K562 (cell line): ENCODE data around the gene ZBTB46. TPM values are rescaled to one million over a fixed set of nuclear protein-coding genes. Genes with fewer than 3 reads are reported as not detected.
A peak's percentile ranks its signal among the peaks of the same experiment; 100 is the strongest.

Experiments used
- ATAC-seq: fragments of 200-7000 bp; cut with Tn5 transposase; 3 replicates; pipeline ENCODE4 v1.9.1; 2020; ENCODE audit warnings: moderate library complexity
- BruUV-seq: library from RNA; stranded (reverse); fragments of 400-500 nt; replicated peaks from 2 replicates; lab custom pipeline; 2021; lab: Mats Ljungman, UMichigan
- CTCF ChIA-PET: fragments of 300-600 bp; formaldehyde crosslinking; extraction: SDS; loops from one replicate; lab custom pipeline; 2021; ENCODE audit warnings: low intra/inter-chr PET ratio; lab: Yijun Ruan, JAX
- POLR2A ChIA-PET: fragments of 300-600, 350-650 bp; sonication (Branson Sonifier 250); formaldehyde crosslinking; extraction: SDS; loops from one replicate; lab custom pipeline; 2021; ENCODE audit warnings: antibody characterized with exemption, inconsistent platforms; lab: Yijun Ruan, JAX
- DNase-seq, 4 experiments: peaks; one replicate each; pipeline versions ENCODE4 v3.0.0 to v3.0.0-alpha.2; 2011 to 2018; ENCODE audit warnings: low spot score in 3 of 4, mixed read lengths in 3 of 4; ENCODE audit errors: extremely low read depth in 1 of 4
- FAIRE-seq: peaks from 2 replicates; lab custom pipeline; 2011; peaks lifted over from hg19 to GRCh38; lab: Jason Lieb, UNC
- H2AFZ ChIP-seq: 2 replicates; pipeline ENCODE4 v1.6.0; 2011; ENCODE audit warnings: low read depth, low read length, control low read depth, inconsistent platforms
- H3K27ac ChIP-seq: fragments of 200-600 bp; 3 replicates; pipeline ENCODE4 v1.8.0; 2011; ENCODE audit warnings: low read depth, mild to moderate bottlenecking, control low read depth, inconsistent platforms, low read length, moderate library complexity, mixed read lengths; ENCODE audit errors: extremely low read depth
- H3K27me3 ChIP-seq, 2 experiments: fragments of 300-600 bp in 1 of 2; 2 replicates in 1 of 2; 3 replicates in 1 of 2; pipeline versions ENCODE4 v1.6.0 to v1.8.0; 2011; ENCODE audit warnings: inconsistent platforms in 2 of 2, low read length in 2 of 2, mild to moderate bottlenecking in 1 of 2, mixed read lengths in 1 of 2, moderate library complexity in 1 of 2; ENCODE audit not compliant: control insufficient read depth in 2 of 2, insufficient read depth in 2 of 2
- H3K36me3 ChIP-seq: fragments of 300-600 bp; 3 replicates; pipeline ENCODE4 v1.8.0; 2011; ENCODE audit warnings: mild to moderate bottlenecking, low read length, inconsistent platforms; ENCODE audit not compliant: control insufficient read depth, insufficient read depth
- H3K4me1 ChIP-seq, 2 experiments: fragments of 200-600 bp in 1 of 2; replicated peaks in 1 of 2; 2 replicates in 1 of 2; 3 replicates in 1 of 2; pipeline versions ENCODE4 v1.5.1 to v1.8.0; 2011; ENCODE audit warnings: inconsistent platforms in 2 of 2, low read length in 2 of 2, mild to moderate bottlenecking in 1 of 2, mixed read lengths in 1 of 2, moderate library complexity in 1 of 2; ENCODE audit not compliant: control insufficient read depth in 2 of 2, insufficient read depth in 2 of 2
- H3K4me2 ChIP-seq: 2 replicates; pipeline ENCODE4 v1.6.1; 2011; ENCODE audit warnings: low read length, control low read depth, inconsistent platforms, mixed read lengths; ENCODE audit not compliant: insufficient read depth
- H3K4me3 ChIP-seq: fragments of 200-600 bp; sonication (generic), shearing (Covaris generic); 2 replicates; pipeline ENCODE4 v1.5.1; 2016; ENCODE audit warnings: control low read depth, inconsistent platforms
- H3K79me2 ChIP-seq: fragments of 200-600 bp; 3 replicates; pipeline ENCODE4 v1.8.0; 2011; ENCODE audit warnings: low read length, inconsistent platforms; ENCODE audit not compliant: control insufficient read depth, insufficient read depth
- H3K9ac ChIP-seq, 2 experiments: 2 replicates each; pipeline versions ENCODE4 v1.6.0 to v1.6.1; 2011; ENCODE audit warnings: low read depth in 2 of 2, low read length in 2 of 2, control low read depth in 1 of 2, inconsistent platforms in 1 of 2, mild to moderate bottlenecking in 1 of 2, mixed read lengths in 1 of 2; ENCODE audit not compliant: insufficient read depth in 1 of 2
- H3K9me1 ChIP-seq: one replicate; pipeline ENCODE4 v1.6.0; 2011; ENCODE audit warnings: inconsistent platforms, mild to moderate bottlenecking, low read length, moderate library complexity; ENCODE audit not compliant: control insufficient read depth, insufficient read depth
- H3K9me3 ChIP-seq: replicated peaks from 2 replicates; pipeline ENCODE4 v1.5.1; 2011; ENCODE audit warnings: low read depth, low read length, inconsistent platforms; ENCODE audit not compliant: control insufficient read depth, insufficient read depth
- H4K20me1 ChIP-seq: replicated peaks from 2 replicates; pipeline ENCODE4 v1.6.1; 2011; ENCODE audit warnings: low read length, inconsistent platforms, mixed read lengths; ENCODE audit not compliant: control insufficient read depth, insufficient read depth
- CCAR2 ChIP-seq: fragments of 200-400 bp; formaldehyde crosslinking; IDR thresholded peaks from 2 replicates; pipeline ENCODE4 v1.6.1; 2017; ENCODE audit warnings: mild to moderate bottlenecking, low read depth, low read length
- GABPB2 ChIP-seq: fragments of 250-450 bp; sonication (Bioruptor Pico); conservative IDR thresholded peaks from 2 replicates; pipeline ENCODE4 v1.5.1; 2021; ENCODE audit warnings: mild to moderate bottlenecking
- NR3C1 ChIP-seq: sonication (generic); formaldehyde crosslinking; IDR thresholded peaks from 2 replicates; pipeline ENCODE4 v1.8.1; 2022; ENCODE audit warnings: missing genetic modification reagents
- NUFIP1 ChIP-seq: fragments of 450-650 bp; IDR thresholded peaks from 2 replicates; pipeline ENCODE4 v1.6.1; 2018; ENCODE audit not compliant: partially characterized antibody
- SMARCA5 ChIP-seq: fragments of 450-650 bp; IDR thresholded peaks from 2 replicates; pipeline ENCODE4 v1.6.1; 2016
- SNAPC5 ChIP-seq: fragments of 250-450 bp; sonication (Bioruptor Pico); IDR thresholded peaks from 2 replicates; pipeline ENCODE4 v1.8.0; 2021; ENCODE audit warnings: moderate library complexity, mild to moderate bottlenecking, inconsistent platforms
- THAP12 ChIP-seq: fragments of 250-450 bp; sonication (Bioruptor Pico); IDR thresholded peaks from 2 replicates; pipeline ENCODE4 v1.9.0; 2021; ENCODE audit warnings: mild to moderate bottlenecking, inconsistent platforms
- VEZF1 ChIP-seq: fragments of 200-800 bp; sonication (Bioruptor generic); IDR thresholded peaks from 2 replicates; pipeline ENCODE4 v1.6.1; 2017; ENCODE audit warnings: missing genetic modification characterization, missing compliant biosample characterization
- ZNF134 ChIP-seq: fragments of 250-450 bp; sonication (Bioruptor Pico); conservative IDR thresholded peaks from 2 replicates; pipeline ENCODE4 v1.4.0; 2020
- WGBS: fragments of 100-300 bp; shearing (Covaris generic); methylation state at CpG from one replicate; pipeline ENCODE4 v1.1.6; 2016; ENCODE audit warnings: low coverage, mixed read lengths; ENCODE audit not compliant: insufficient coverage; ENCODE audit errors: missing lambda C conversion rate; 5-methylcytosine and 5-hydroxymethylcytosine counted together
- in situ Hi-C: fragments of 300-500 bp; cut with MboI; formaldehyde crosslinking; loops from 4 replicates; pipeline ENCODE4 v1.15.0; 2018; ENCODE audit warnings: inconsistent platforms, mixed read lengths
- intact Hi-C: fragments of 100-400 bp; cut with micrococcal nuclease; formaldehyde crosslinking; loops from 2 replicates; pipeline ENCODE4 v1.14.2; 2022
- polyA plus RNA-seq, 8 experiments: library from polyadenylated mRNA; depleted of rRNA in 4 of 8; stranded (reverse) in 5 of 8; unstranded in 3 of 8; fragments of >200 nt; fragmentation: Nextera tagmentation in 2 of 8; fragmentation: Illumina TruSeq in 1 of 8; extraction: Ambion mirVana in 2 of 8; extraction: Trizol in 1 of 8; gene quantifications; 2 replicates each; pipeline versions ENCODE4 v1.2.1 to v1.2.3, GENCODE V29; 2011 to 2014; ENCODE audit warnings: inconsistent platforms in 1 of 8, missing spikeins in 1 of 8
- total RNA-seq, 7 experiments: library from RNA; depleted of rRNA in 6 of 7; stranded (reverse); fragments of >200 nt in 6 of 7; fragmentation: Illumina TruSeq in 2 of 7; extraction: Trizol in 2 of 7; gene quantifications; 2 replicates each; pipeline versions ENCODE4 v1.2.1 to v1.2.3, GENCODE V29; 2011 to 2021; ENCODE audit warnings: low replicate concordance in 1 of 7
- TF ChIP-seq, protein P1 (sequence below): IDR thresholded peaks from 2 replicates; pipeline ENCODE4 v1.6.1; 2011; ENCODE audit not compliant: insufficient read length; ENCODE audit errors: extremely low read depth
- TF ChIP-seq, protein P2 (sequence below): sonication (generic); formaldehyde crosslinking; IDR thresholded peaks from 2 replicates; pipeline ENCODE4 v1.8.0; 2022; ENCODE audit warnings: missing genetic modification reagents, mild to moderate bottlenecking, borderline replicate concordance

ZBTB46 gene
- total and polyA plus RNA-seq, 9 of the 15 experiments (the other 6 are each of a cell fraction or from before 2014, with no cell fraction given): 0.29 to 4.1 (median 1.1) TPM

DNA sequence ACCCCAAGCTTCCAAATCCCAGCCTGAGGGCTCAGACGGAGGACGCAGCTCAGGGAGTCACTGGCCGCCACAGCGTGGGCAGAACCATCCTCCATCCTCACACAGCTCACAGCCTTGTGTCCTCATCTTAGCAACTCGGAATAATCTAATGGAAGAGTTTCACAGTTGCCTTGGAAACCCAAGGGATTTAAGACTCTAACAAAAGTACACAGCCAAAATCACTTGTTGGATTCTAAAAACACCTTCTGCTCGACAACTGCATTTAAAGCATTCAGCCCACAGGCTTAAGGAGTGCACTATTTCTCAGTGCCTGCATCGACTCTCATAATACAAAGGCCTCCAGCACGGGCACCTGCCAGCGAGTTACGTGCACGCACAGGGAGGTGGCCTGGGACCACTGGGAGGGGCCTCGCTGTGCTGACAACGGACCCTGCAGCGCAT is 45.4 kb downstream of the ZBTB46 start (continued):
- TF ChIP-seq, protein P1, sequence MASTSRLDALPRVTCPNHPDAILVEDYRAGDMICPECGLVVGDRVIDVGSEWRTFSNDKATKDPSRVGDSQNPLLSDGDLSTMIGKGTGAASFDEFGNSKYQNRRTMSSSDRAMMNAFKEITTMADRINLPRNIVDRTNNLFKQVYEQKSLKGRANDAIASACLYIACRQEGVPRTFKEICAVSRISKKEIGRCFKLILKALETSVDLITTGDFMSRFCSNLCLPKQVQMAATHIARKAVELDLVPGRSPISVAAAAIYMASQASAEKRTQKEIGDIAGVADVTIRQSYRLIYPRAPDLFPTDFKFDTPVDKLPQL: no peak
- TF ChIP-seq ZNF134: no peak
- TF ChIP-seq, protein P2, sequence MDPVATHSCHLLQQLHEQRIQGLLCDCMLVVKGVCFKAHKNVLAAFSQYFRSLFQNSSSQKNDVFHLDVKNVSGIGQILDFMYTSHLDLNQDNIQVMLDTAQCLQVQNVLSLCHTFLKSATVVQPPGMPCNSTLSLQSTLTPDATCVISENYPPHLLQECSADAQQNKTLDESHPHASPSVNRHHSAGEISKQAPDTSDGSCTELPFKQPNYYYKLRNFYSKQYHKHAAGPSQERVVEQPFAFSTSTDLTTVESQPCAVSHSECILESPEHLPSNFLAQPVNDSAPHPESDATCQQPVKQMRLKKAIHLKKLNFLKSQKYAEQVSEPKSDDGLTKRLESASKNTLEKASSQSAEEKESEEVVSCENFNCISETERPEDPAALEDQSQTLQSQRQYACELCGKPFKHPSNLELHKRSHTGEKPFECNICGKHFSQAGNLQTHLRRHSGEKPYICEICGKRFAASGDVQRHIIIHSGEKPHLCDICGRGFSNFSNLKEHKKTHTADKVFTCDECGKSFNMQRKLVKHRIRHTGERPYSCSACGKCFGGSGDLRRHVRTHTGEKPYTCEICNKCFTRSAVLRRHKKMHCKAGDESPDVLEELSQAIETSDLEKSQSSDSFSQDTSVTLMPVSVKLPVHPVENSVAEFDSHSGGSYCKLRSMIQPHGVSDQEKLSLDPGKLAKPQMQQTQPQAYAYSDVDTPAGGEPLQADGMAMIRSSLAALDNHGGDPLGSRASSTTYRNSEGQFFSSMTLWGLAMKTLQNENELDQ (CRISPR knock-in tag): no peak

DNA sequence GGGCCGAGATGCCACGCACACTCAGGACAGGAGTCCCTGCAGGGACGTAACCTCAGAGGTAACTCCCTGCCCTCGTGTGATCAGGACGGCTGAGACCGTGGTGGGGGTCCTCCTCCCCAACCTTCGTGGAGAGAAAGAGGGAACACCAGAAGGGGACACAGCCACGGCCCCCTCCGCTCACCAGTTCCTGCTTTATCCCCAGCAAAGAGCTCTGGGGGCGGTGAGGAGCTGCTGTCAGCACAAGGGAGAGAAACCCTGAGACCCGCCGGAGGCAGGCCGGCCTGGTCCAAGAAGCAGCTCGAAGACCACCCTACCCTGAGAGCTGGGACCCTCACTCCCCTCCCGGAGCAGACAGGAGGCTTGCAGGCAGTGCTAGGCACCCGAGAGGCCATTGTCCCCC is 47.1 kb downstream of the ZBTB46 start:
- BruUV-seq: no TSS peak
- in situ Hi-C loops: no loop called here
- TF ChIP-seq VEZF1 (CRISPR knock-in tag) (no peak), SNAPC5 (no peak), NR3C1 (CRISPR knock-in tag) (no peak), NUFIP1 (no peak), THAP12 (CRISPR knock-in tag) (no peak), SMARCA5 (no peak), CCAR2 (no peak), GABPB2 (CRISPR knock-in tag) (no peak)

More for the DNA sequence above, 47.1 kb downstream of the ZBTB46 start:
- DNase-seq: no peak
- Histone ChIP-seq H3K4me1 (peaks cover 0 to 19% of the 10 kb centered on the region in 2 experiments; a peak in 2 of 5 replicates), H3K27me3 (no peaks in the 10 kb centered on the region), H3K27ac (no peak overlapping the region), H4K20me1 (no peaks in the 10 kb centered on the region), H3K9ac (peak overlapping the region in 1 of 2 experiments; percentile 19; a peak in 2 of 4 replicates), H3K9me1 (no peaks in the 10 kb centered on the region), H3K9me3 (no peaks in the 10 kb centered on the region), H3K4me3 (no peak overlapping the region), H3K79me2 (no peaks in the 10 kb centered on the region), H3K4me2 (no peak overlapping the region), H3K36me3 (no peaks in the 10 kb centered on the region), H2AFZ (no peak overlapping the region)
- FAIRE-seq: no peak
- intact Hi-C loops: loop anchor here (10.0 kb wide), 2 partner anchors 79 to 191 kb away; partner anchors contain the start of genes ARFRP1, SAMD10 and ZGPAT
- CTCF ChIA-PET: no interaction called here
- ATAC-seq: no peak
- POLR2A ChIA-PET: interaction anchor here (0.6 to 1.1 kb wide), 5 partner anchors 11 to 81 kb away, joined by 3 to 4 read pairs (median 3); partner anchors contain the start of gene TPD52L2
- WGBS: 28% methylated on average over 13 of the region's 16 CpGs
